B cell (primary cell): ENCODE data around the gene CETN3.

ENCODE experiments used
- EZH2 ChIP-seq: IDR thresholded peaks from 2 replicates; pipeline ENCODE4 v1.6.1; 2012; ENCODE audit warnings: borderline replicate concordance, low read depth, mild to moderate bottlenecking, moderate library complexity, low read length; ENCODE audit not compliant: insufficient read depth, poor library complexity, severe bottlenecking
- TF ChIP-seq, protein P1 (sequence below): fragments of 200-600 bp; IDR thresholded peaks from one replicate; pipeline ENCODE4 v1.8.0; 2022; ENCODE audit warnings: antibody characterized with exemption, mild to moderate bottlenecking

DNA sequence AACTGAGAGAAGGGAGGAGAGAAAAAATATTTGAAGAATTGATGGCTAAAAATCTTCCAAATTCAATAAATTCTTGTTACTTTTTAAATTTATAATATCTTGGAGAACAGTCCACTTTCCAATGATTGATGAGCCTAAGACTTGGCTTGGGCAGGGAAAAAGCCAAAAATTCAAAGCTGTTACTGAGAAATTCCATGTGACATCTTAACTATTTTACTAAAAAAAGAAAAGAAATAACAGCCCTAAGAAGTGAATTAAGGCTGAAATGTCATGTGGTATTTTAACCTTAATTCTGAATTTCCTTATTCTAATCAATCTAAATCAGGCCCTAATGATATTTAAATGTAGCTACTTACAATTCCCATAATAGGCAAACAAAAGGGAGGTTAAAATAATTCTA is 53.4 kb downstream of the CETN3 start:
- TF ChIP-seq, protein P1, sequence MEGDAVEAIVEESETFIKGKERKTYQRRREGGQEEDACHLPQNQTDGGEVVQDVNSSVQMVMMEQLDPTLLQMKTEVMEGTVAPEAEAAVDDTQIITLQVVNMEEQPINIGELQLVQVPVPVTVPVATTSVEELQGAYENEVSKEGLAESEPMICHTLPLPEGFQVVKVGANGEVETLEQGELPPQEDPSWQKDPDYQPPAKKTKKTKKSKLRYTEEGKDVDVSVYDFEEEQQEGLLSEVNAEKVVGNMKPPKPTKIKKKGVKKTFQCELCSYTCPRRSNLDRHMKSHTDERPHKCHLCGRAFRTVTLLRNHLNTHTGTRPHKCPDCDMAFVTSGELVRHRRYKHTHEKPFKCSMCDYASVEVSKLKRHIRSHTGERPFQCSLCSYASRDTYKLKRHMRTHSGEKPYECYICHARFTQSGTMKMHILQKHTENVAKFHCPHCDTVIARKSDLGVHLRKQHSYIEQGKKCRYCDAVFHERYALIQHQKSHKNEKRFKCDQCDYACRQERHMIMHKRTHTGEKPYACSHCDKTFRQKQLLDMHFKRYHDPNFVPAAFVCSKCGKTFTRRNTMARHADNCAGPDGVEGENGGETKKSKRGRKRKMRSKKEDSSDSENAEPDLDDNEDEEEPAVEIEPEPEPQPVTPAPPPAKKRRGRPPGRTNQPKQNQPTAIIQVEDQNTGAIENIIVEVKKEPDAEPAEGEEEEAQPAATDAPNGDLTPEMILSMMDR = no peak
- TF ChIP-seq EZH2 = no peak
